H1 (cell line): Measurements from ENCODE around the gene UVRAG. TPM values are rescaled to one million over a fixed set of nuclear protein-coding genes. Genes with fewer than 3 reads are reported as not detected.

ENCODE experiments used
- CTCF ChIA-PET: fragments of 300-600 bp; sonication (Branson Sonifier 250); formaldehyde crosslinking; loops from one replicate; lab custom pipeline; 2021; ENCODE audit not compliant: partially characterized antibody; lab: Charles Lee
- POLR2A ChIA-PET: fragments of 300-600 bp; sonication (Branson Sonifier 250); formaldehyde crosslinking; loops from one replicate; lab custom pipeline; 2021; ENCODE audit warnings: inconsistent platforms; ENCODE audit not compliant: partially characterized antibody; lab: Charles Lee
- DNase-seq, 2 experiments: peaks; one replicate each; pipeline versions ENCODE4 v3.0.0 to v3.0.0-alpha.2; 2010 to 2022; ENCODE audit warnings: low spot score in 2 of 2, low read depth in 1 of 2, mixed read lengths in 1 of 2
- FAIRE-seq: peaks from 2 replicates; lab custom pipeline; 2011; peaks lifted over from hg19 to GRCh38; lab: Jason Lieb, UNC
- H2AFZ ChIP-seq: 2 replicates; pipeline ENCODE4 v1.8.1; 2012; ENCODE audit warnings: low read length, inconsistent platforms
- H2AK5ac ChIP-seq: 2 replicates; pipeline ENCODE4 v1.6.1; 2013; ENCODE audit warnings: low read depth, low read length
- H2BK120ac ChIP-seq: replicated peaks from 2 replicates; pipeline ENCODE3; 2013; ENCODE audit warnings: low read depth, low read length, inconsistent platforms
- H2BK12ac ChIP-seq: 2 replicates; pipeline ENCODE4 v1.6.1; 2013; ENCODE audit warnings: low read depth, low read length
- H2BK15ac ChIP-seq: 2 replicates; pipeline ENCODE4 v1.6.1; 2013; ENCODE audit warnings: low read length
- H2BK20ac ChIP-seq: 2 replicates; pipeline ENCODE4 v1.6.1; 2013; ENCODE audit warnings: low read length
- H2BK5ac ChIP-seq: 2 replicates; pipeline ENCODE4 v1.6.1; 2013; ENCODE audit warnings: low read depth, low read length
- H3K14ac ChIP-seq: 2 replicates; pipeline ENCODE4 v1.6.1; 2013; ENCODE audit warnings: inconsistent platforms; ENCODE audit not compliant: insufficient read length
- H3K18ac ChIP-seq: 2 replicates; pipeline ENCODE4 v1.6.1; 2013; ENCODE audit warnings: low read length; ENCODE audit errors: extremely low read depth
- H3K23ac ChIP-seq: 2 replicates; pipeline ENCODE4 v1.6.1; 2013; ENCODE audit warnings: inconsistent platforms; ENCODE audit not compliant: insufficient read length
- H3K23me2 ChIP-seq: 2 replicates; pipeline ENCODE4 v1.6.1; 2013; ENCODE audit warnings: low read depth, low read length
- H3K27ac ChIP-seq: 2 replicates; pipeline ENCODE4 v1.6.1; 2011; ENCODE audit warnings: low read depth, low read length, inconsistent platforms
- H3K27me3 ChIP-seq, 4 experiments: replicated peaks in 1 of 4; 1 replicate in 1 of 4; 2 replicates in 3 of 4; pipeline versions ENCODE4 v1.6.1 to v1.8.1; 2011 to 2013; ENCODE audit warnings: low read length in 3 of 4, mild to moderate bottlenecking in 3 of 4, inconsistent platforms in 2 of 4, mixed read lengths in 2 of 4, moderate library complexity in 1 of 4; ENCODE audit not compliant: control insufficient read depth in 3 of 4, insufficient read depth in 3 of 4; ENCODE audit errors: extremely low read depth in 1 of 4
- H3K36me3 ChIP-seq, 4 experiments: 2 replicates each; pipeline versions ENCODE4 v1.6.1 to v1.8.1; 2011 to 2013; ENCODE audit warnings: mild to moderate bottlenecking in 4 of 4, low read length in 3 of 4, moderate library complexity in 2 of 4, control low read depth in 1 of 4, inconsistent platforms in 1 of 4; ENCODE audit not compliant: insufficient read depth in 4 of 4, control insufficient read depth in 2 of 4
- H3K4ac ChIP-seq: replicated peaks from 2 replicates; pipeline ENCODE3; 2013; ENCODE audit warnings: low read length, low read depth, mixed read lengths, inconsistent platforms; ENCODE audit not compliant: insufficient read length
- H3K4me1 ChIP-seq, 4 experiments: replicated peaks in 1 of 4; 1 replicate in 1 of 4; 2 replicates in 3 of 4; pipeline versions ENCODE4 v1.6.1 to v1.8.1; 2011 to 2013; ENCODE audit warnings: low read length in 3 of 4, inconsistent platforms in 2 of 4, mixed read lengths in 1 of 4; ENCODE audit not compliant: insufficient read depth in 4 of 4, control insufficient read depth in 3 of 4
- H3K4me2 ChIP-seq, 2 experiments: 2 replicates each; pipeline versions ENCODE4 v1.6.1 to v1.8.1; 2011 to 2013; ENCODE audit warnings: low read depth in 2 of 2, low read length in 2 of 2, control low read depth in 1 of 2, inconsistent platforms in 1 of 2, mild to moderate bottlenecking in 1 of 2; ENCODE audit not compliant: insufficient read depth in 1 of 2
- H3K4me3 ChIP-seq, 4 experiments: fragments of 200-600, 300-600 bp in 1 of 4; sonication (generic), shearing (Covaris generic), sonication (Bioruptor Twin) in 1 of 4; 2 replicates each; pipeline versions ENCODE4 v1.5.1 to v1.8.1; 2011 to 2016; ENCODE audit warnings: low read length in 4 of 4, low read depth in 3 of 4, control low read depth in 2 of 4, inconsistent platforms in 2 of 4, mild to moderate bottlenecking in 2 of 4, mixed read lengths in 1 of 4, moderate library complexity in 1 of 4; ENCODE audit not compliant: insufficient read depth in 2 of 4; ENCODE audit errors: extremely low read depth in 1 of 4
- H3K56ac ChIP-seq: replicated peaks from 2 replicates; pipeline ENCODE3; 2013; ENCODE audit warnings: low read depth, mild to moderate bottlenecking, mixed read lengths, low read length, inconsistent platforms; ENCODE audit not compliant: insufficient read length
- H3K79me1 ChIP-seq: 2 replicates; pipeline ENCODE4 v1.6.1; 2013; ENCODE audit warnings: low read depth, low read length, control low read depth
- H3K79me2 ChIP-seq, 2 experiments: 2 replicates each; pipeline versions ENCODE4 v1.6.1 to v1.8.1; 2012 to 2013; ENCODE audit warnings: low read length in 2 of 2, mild to moderate bottlenecking in 2 of 2, inconsistent platforms in 1 of 2; ENCODE audit not compliant: insufficient read depth in 2 of 2, control insufficient read depth in 1 of 2
- H3K9ac ChIP-seq, 4 experiments: replicated peaks in 1 of 4; 1 replicate in 1 of 4; 2 replicates in 3 of 4; pipeline versions ENCODE4 v1.6.1 to v1.8.1; 2011 to 2013; ENCODE audit warnings: low read depth in 3 of 4, low read length in 3 of 4, control low read depth in 2 of 4, mild to moderate bottlenecking in 2 of 4, moderate library complexity in 2 of 4, inconsistent platforms in 1 of 4; ENCODE audit errors: extremely low read depth in 1 of 4
- H3K9me3 ChIP-seq, 2 experiments: 2 replicates each; pipeline versions ENCODE4 v1.6.1 to v1.8.1; 2012 to 2013; ENCODE audit warnings: mild to moderate bottlenecking in 2 of 2, moderate library complexity in 2 of 2, control low read depth in 1 of 2, inconsistent platforms in 1 of 2, low read depth in 1 of 2, low read length in 1 of 2, mixed read lengths in 1 of 2; ENCODE audit not compliant: insufficient read depth in 2 of 2
- H4K20me1 ChIP-seq, 2 experiments: replicated peaks in 1 of 2; 2 replicates each; pipeline versions ENCODE3 to v1.8.1; 2011 to 2013; ENCODE audit warnings: inconsistent platforms in 2 of 2, low read length in 2 of 2, mild to moderate bottlenecking in 1 of 2; ENCODE audit not compliant: insufficient read depth in 2 of 2, control insufficient read depth in 1 of 2
- H4K5ac ChIP-seq: 2 replicates; pipeline ENCODE4 v1.6.1; 2013; ENCODE audit warnings: low read length, low read depth, mixed read lengths, inconsistent platforms; ENCODE audit not compliant: insufficient read length
- H4K8ac ChIP-seq: 2 replicates; pipeline ENCODE4 v1.8.0; 2013; ENCODE audit warnings: mild to moderate bottlenecking, moderate library complexity, low read length, inconsistent platforms; ENCODE audit not compliant: insufficient read depth; ENCODE audit errors: extremely low read depth
- H4K91ac ChIP-seq: replicated peaks from 2 replicates; pipeline ENCODE3; 2013; ENCODE audit warnings: low read length, mixed read lengths, inconsistent platforms; ENCODE audit not compliant: insufficient read length
- BRCA1 ChIP-seq: IDR thresholded peaks from 2 replicates; pipeline ENCODE4 v1.6.1; 2012; ENCODE audit warnings: low read depth, low read length, improper control_type of control experiment
- CBX5 ChIP-seq: fragments of 300-800, 300-1000 bp; sonication (generic); IDR thresholded peaks from 2 replicates; pipeline ENCODE4 v1.7.1; 2016; ENCODE audit warnings: antibody characterized with exemption, low read length, low read depth
- CHD1 ChIP-seq: IDR thresholded peaks from 2 replicates; pipeline ENCODE4 v1.6.1; 2012; ENCODE audit warnings: low read depth, low read length, improper control_type of control experiment
- CTBP2 ChIP-seq: IDR thresholded peaks from 2 replicates; pipeline ENCODE4 v1.7.0; 2011; ENCODE audit warnings: borderline replicate concordance, mild to moderate bottlenecking, moderate library complexity, mixed read lengths, low read length; ENCODE audit not compliant: insufficient read depth, insufficient read length
- EGR1 ChIP-seq: IDR thresholded peaks from 2 replicates; pipeline ENCODE4 v1.6.1; 2011; ENCODE audit warnings: low read depth, low read length, borderline replicate concordance
- MAX ChIP-seq: IDR thresholded peaks from 2 replicates; pipeline ENCODE4 v1.6.1; 2012; ENCODE audit warnings: inconsistent platforms
- NRF1 ChIP-seq: IDR thresholded peaks from 2 replicates; pipeline ENCODE4 v1.6.1; 2011; ENCODE audit warnings: mild to moderate bottlenecking, low read depth, low read length, improper control_type of control experiment
- RNF2 ChIP-seq: fragments of 200-900, 300-1000 bp; sonication (generic); IDR thresholded peaks from 2 replicates; pipeline ENCODE4 v1.7.1; 2016; ENCODE audit warnings: borderline replicate concordance, low read depth, mild to moderate bottlenecking, antibody characterized with exemption, low read length; ENCODE audit not compliant: poor library complexity, severe bottlenecking; ENCODE audit errors: missing control alignments
- SIN3A ChIP-seq, 2 experiments: IDR thresholded peaks in 1 of 2; conservative IDR thresholded peaks in 1 of 2; 2 replicates each; pipeline ENCODE4 v1.6.1; 2011 to 2012; ENCODE audit warnings: low read length in 2 of 2, improper control_type of control experiment in 1 of 2, low read depth in 1 of 2, mild to moderate bottlenecking in 1 of 2
- WGBS, 2 experiments: shearing (Covaris generic) in 1 of 2; methylation state at CpG; one replicate each; pipeline versions ENCODE4 v1.1.6 to v1.1.7; 2013 to 2015; ENCODE audit warnings: low lambda C conversion rate in 2 of 2, mixed read lengths in 2 of 2, inconsistent platforms in 1 of 2, low coverage in 1 of 2, missing lambda C conversion rate in 1 of 2; ENCODE audit not compliant: insufficient replicate concordance in 2 of 2, insufficient coverage in 1 of 2, insufficient read length in 1 of 2; ENCODE audit errors: extremely low coverage in 1 of 2, missing lambda C conversion rate in 1 of 2; 5-methylcytosine and 5-hydroxymethylcytosine counted together
- polyA plus RNA-seq, 7 experiments: library from polyadenylated mRNA; depleted of rRNA in 3 of 7; stranded (reverse) in 5 of 7; unstranded in 2 of 7; fragments of >200 nt in 5 of 7; fragments of 200-250 nt in 2 of 7; gene quantifications; 1 replicate in 5 of 7; 2 replicates in 1 of 7; 4 replicates in 1 of 7; pipeline versions ENCODE4 v1.2.1 to v1.2.3, GENCODE V29; 2011 to 2013; ENCODE audit warnings: missing spikeins in 2 of 7, mixed read lengths in 2 of 7
- total RNA-seq: library from RNA; stranded (reverse); fragmentation: NEBNext Ultra II Directional; extraction: Animal tissue kit (Norgen Biotek cat#: 25700); gene quantifications from 2 replicates; pipeline ENCODE4 v1.2.1, GENCODE V29; 2021

Gene UVRAG
- total and polyA plus RNA-seq, 2 of the 8 experiments (the other 6 are each of a cell fraction or from before 2014, with no cell fraction given) = 5.5 to 14.7 TPM

- peaks cover 0 to 4% (median 2%) of the 10 kb centered on the region in 4 experiments; a peak in 2 of 7 replicates for H3K4me1 ChIP-seq
- no peak overlapping the region for H3K23ac ChIP-seq
- no peaks in the 10 kb centered on the region for H4K20me1 ChIP-seq
- DNase-seq (no peak), FAIRE-seq (no peak)
- H4K8ac ChIP-seq = no peak overlapping the region
- no peak overlapping the region for H2BK5ac ChIP-seq
- H2BK15ac ChIP-seq = no peak overlapping the region
- no peaks in the 10 kb centered on the region for H3K79me1 ChIP-seq
- no peak overlapping the region for H2BK12ac ChIP-seq
- no peak overlapping the region for H4K91ac ChIP-seq
- H2AFZ ChIP-seq = no peak overlapping the region
- no peak overlapping the region for H2AK5ac ChIP-seq
- H3K4me2 ChIP-seq = no peak overlapping the region
- H3K23me2 ChIP-seq = peaks cover 2% of the 10 kb centered on the region; the same call in 1 of the 2 replicates
- H2BK120ac ChIP-seq = no peak overlapping the region
- CTCF ChIA-PET = no interaction called here
- WGBS, 2 experiments = 90% methylated on average over 11 of the region's 13 CpGs; no CpG with 5 or more reads in 1 of the 2 experiments
- no peak overlapping the region for H3K14ac ChIP-seq
- no peak overlapping the region for H4K5ac ChIP-seq
- no peak overlapping the region for H2BK20ac ChIP-seq
- no peak overlapping the region for H3K18ac ChIP-seq
- H3K4me3 ChIP-seq = no peak overlapping the region
- H3K27me3 ChIP-seq = peaks cover 0 to 15% (median 2%) of the 10 kb centered on the region in 4 experiments; a peak in 3 of 7 replicates
- no peaks in the 10 kb centered on the region for H3K79me2 ChIP-seq
- H3K27ac ChIP-seq = no peak overlapping the region
- no peak for TF ChIP-seq BRCA1
- TF ChIP-seq MAX = no peak
- no peak for TF ChIP-seq SIN3A (conservative IDR thresholded peaks at IDR 0.05 in 1 of 2, IDR thresholded peaks at IDR 0.05 in 1 of 2; ENCODE audit: low read depth in 1 of 2, low read length in 2 of 2)
- TF ChIP-seq CTBP2 = no peak
- no peak for TF ChIP-seq RNF2
- TF ChIP-seq CHD1 = no peak
- no peak for TF ChIP-seq EGR1
- TF ChIP-seq CBX5 = no peak
- no peak for TF ChIP-seq NRF1
- H3K4ac ChIP-seq = no peak overlapping the region
- H3K9ac ChIP-seq = no peak overlapping the region
- H3K36me3 ChIP-seq = no peaks in the 10 kb centered on the region
- POLR2A ChIA-PET = no interaction called here
- H3K56ac ChIP-seq = no peak overlapping the region
- no peaks in the 10 kb centered on the region for H3K9me3 ChIP-seq
These were observed 357.6 kb downstream of the UVRAG start for GRCh38 chr11:76172583-76172982.
